ENCODE measurements around the gene BTBD2. TPM values are rescaled to one million over a fixed set of nuclear protein-coding genes. Genes with fewer than 3 reads are reported as not detected.

The BTBD2 gene
- total and polyA plus RNA-seq, 2 of the 8 experiments (the other 6 are each of a cell fraction or from before 2014, with no cell fraction given) = 91.7 to 92.3 TPM

- Histone ChIP-seq H3K23ac (ENCODE audit: insufficient read length) (no peak overlapping the region), H2AK5ac (ENCODE audit: low read depth, low read length) (no peak overlapping the region), H3K4me3 (ENCODE audit: extremely low read depth in 1 of 4, insufficient read depth in 2 of 4, low read depth in 3 of 4, low read length in 4 of 4) (no peak overlapping the region), H3K79me1 (ENCODE audit: low read depth, low read length) (0 out of 2 replicates have a peak, but pooled peaks cover 2% of the 10 kb centered on the region), H2BK12ac (ENCODE audit: low read depth, low read length) (peak overlapping the region; percentile 39; the same call in 1 of the 2 replicates), H2AFZ (ENCODE audit: low read length) (peak overlapping the region; percentile 50; the same call in 1 of the 2 replicates), H3K4ac (replicated peaks; ENCODE audit: insufficient read length, low read depth, low read length) (no peak overlapping the region), H2BK15ac (ENCODE audit: low read length) (peak overlapping the region; percentile 81), H3K79me2 (ENCODE audit: control insufficient read depth in 1 of 2, insufficient read depth in 2 of 2, low read length in 2 of 2) (no peaks in the 10 kb centered on the region), H3K27me3 (replicated peaks in 1 of 4; ENCODE audit: control insufficient read depth in 3 of 4, extremely low read depth in 1 of 4, insufficient read depth in 3 of 4, low read length in 3 of 4) (no peaks in the 10 kb centered on the region), H3K27ac (ENCODE audit: low read depth, low read length) (no peak overlapping the region; the same call in 1 of the 2 replicates), H3K9ac (replicated peaks in 1 of 4; ENCODE audit: extremely low read depth in 1 of 4, low read depth in 3 of 4, low read length in 3 of 4) (no peak overlapping the region), H3K56ac (replicated peaks; ENCODE audit: insufficient read length, low read depth, low read length) (no peak overlapping the region), H3K4me1 (replicated peaks in 1 of 4; ENCODE audit: control insufficient read depth in 3 of 4, insufficient read depth in 4 of 4, low read length in 3 of 4) (peaks cover 0 to 12% (median 4%) of the 10 kb centered on the region in 4 experiments; a peak in 5 of 7 replicates), H3K4me2 (ENCODE audit: insufficient read depth in 1 of 2, low read depth in 2 of 2, low read length in 2 of 2) (no peak overlapping the region), H4K5ac (ENCODE audit: insufficient read length, low read depth, low read length) (no peak overlapping the region), H3K18ac (ENCODE audit: extremely low read depth, low read length) (no peak overlapping the region), H4K91ac (replicated peaks; ENCODE audit: insufficient read length, low read length) (peak overlapping the region; percentile 65), H3K9me3 (ENCODE audit: insufficient read depth in 2 of 2, low read depth in 1 of 2, low read length in 1 of 2) (peaks cover 7 to 8% of the 10 kb centered on the region in 2 experiments; a peak in 1 of 4 replicates), H4K20me1 (replicated peaks in 1 of 2; ENCODE audit: control insufficient read depth in 1 of 2, insufficient read depth in 2 of 2, low read length in 2 of 2) (peaks cover 0 to 3% of the 10 kb centered on the region in 2 experiments), H3K14ac (ENCODE audit: insufficient read length) (no peak overlapping the region), H2BK120ac (replicated peaks; ENCODE audit: low read depth, low read length) (no peak overlapping the region), H2BK20ac (ENCODE audit: low read length) (0 out of 2 replicates have a peak overlapping the region, but pooled peaks have one; percentile 95), H4K8ac (ENCODE audit: extremely low read depth, insufficient read depth, low read length) (peak overlapping the region; percentile 45), H3K23me2 (ENCODE audit: low read depth, low read length) (no peaks in the 10 kb centered on the region), H2BK5ac (ENCODE audit: low read depth, low read length) (peak overlapping the region; percentile 56; the same call in 1 of the 2 replicates), H3K36me3 (ENCODE audit: control insufficient read depth in 2 of 4, insufficient read depth in 4 of 4, low read length in 3 of 4) (no peaks in the 10 kb centered on the region)
- DNase-seq (ENCODE audit: low read depth in 1 of 2, low spot score in 2 of 2) = peak in 1 of 2 experiments; percentile 55
- POLR2A ChIA-PET (ENCODE audit: partially characterized antibody) = interaction anchor here (0.9 to 27.5 kb wide), 5 partner anchors 13 to 50 kb away, joined by 3 to 524 read pairs (median 4); partner anchors contain the start of gene MKNK2
- WGBS, 2 experiments (ENCODE audit: extremely low coverage in 1 of 2, insufficient coverage in 1 of 2, insufficient read length in 1 of 2, insufficient replicate concordance in 2 of 2, low coverage in 1 of 2, low lambda C conversion rate in 2 of 2, missing lambda C conversion rate in 1 of 2) = 86% methylated on average over 12 of the region's 19 CpGs; no CpG with 5 or more reads in 1 of the 2 experiments
- no peak for FAIRE-seq
- CTCF ChIA-PET (ENCODE audit: partially characterized antibody) = interaction anchor here (0.8 to 2.5 kb wide), 6 partner anchors 10 to 79 kb away, joined by 3 to 11 read pairs (median 4); no protein-coding TSS in a partner anchor
- no peak for TF ChIP-seq KDM1A (IDR thresholded peaks at IDR 0.05; ENCODE audit: borderline replicate concordance, low read length)
- no peak for TF ChIP-seq CBX5 (IDR thresholded peaks at IDR 0.05; ENCODE audit: low read depth, low read length)
- TF ChIP-seq SP2 (IDR thresholded peaks at IDR 0.05; ENCODE audit: low read length) = no peak
- no peak for TF ChIP-seq E2F6 (IDR thresholded peaks at IDR 0.05)
- TF ChIP-seq KDM5A (IDR thresholded peaks at IDR 0.05; ENCODE audit: low read length) = no peak
- no peak for TF ChIP-seq POLR2A (IDR thresholded peaks at IDR 0.05; ENCODE audit: control extremely low read depth in 1 of 2, low read depth in 2 of 2, low read length in 2 of 2)
- TF ChIP-seq MAFK (IDR thresholded peaks at IDR 0.05; ENCODE audit: low read depth, low read length) = no peak
- no peak for TF ChIP-seq SIX5 (IDR thresholded peaks at IDR 0.05; ENCODE audit: low read depth, low read length)
- TF ChIP-seq JUND (IDR thresholded peaks at IDR 0.05; ENCODE audit: low read length) = no peak
- no peak for TF ChIP-seq ATF3 (IDR thresholded peaks at IDR 0.05; ENCODE audit: insufficient read depth, low read depth, low read length)
Observed at GRCh38 chr19:2032296-2032941, 16.9 kb upstream of the BTBD2 start.
